HG02973 (cell line): ENCODE data around the gene ERAP2.
"Not testable (repeated sequence)": the region's sequence is repeated elsewhere in the genome, so short reads cannot be mapped to it uniquely, and the experiment has no call there.

ENCODE experiments used
- ATAC-seq: cut with Tn5 transposase; IDR thresholded peaks from one replicate; pipeline ENCODE4 v1.9.1; 2021; ENCODE audit warnings: moderate library complexity; ENCODE audit not compliant: unreplicated experiment

Gene ERAP2

DNA sequence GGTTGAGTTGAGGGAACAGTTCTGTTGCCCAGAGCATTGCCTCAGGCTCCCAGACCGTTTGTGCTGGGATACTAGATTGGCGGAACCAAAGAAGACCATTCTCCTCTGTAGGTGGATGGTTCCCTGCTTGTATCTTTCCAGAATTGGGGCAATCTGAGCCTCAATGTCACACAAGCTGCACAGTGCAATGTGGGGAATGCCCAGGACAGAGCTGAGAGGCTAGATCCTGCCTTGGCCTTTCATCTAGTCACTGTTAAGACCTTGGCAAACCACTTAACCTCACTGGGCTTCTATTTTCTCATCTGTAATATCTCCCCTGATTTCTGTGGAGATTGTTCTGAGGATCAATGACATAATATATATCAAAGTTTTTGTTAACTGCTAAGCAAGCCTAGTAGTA lies 16.9 kb upstream of the ERAP2 start:
- ATAC-seq = no peak

DNA sequence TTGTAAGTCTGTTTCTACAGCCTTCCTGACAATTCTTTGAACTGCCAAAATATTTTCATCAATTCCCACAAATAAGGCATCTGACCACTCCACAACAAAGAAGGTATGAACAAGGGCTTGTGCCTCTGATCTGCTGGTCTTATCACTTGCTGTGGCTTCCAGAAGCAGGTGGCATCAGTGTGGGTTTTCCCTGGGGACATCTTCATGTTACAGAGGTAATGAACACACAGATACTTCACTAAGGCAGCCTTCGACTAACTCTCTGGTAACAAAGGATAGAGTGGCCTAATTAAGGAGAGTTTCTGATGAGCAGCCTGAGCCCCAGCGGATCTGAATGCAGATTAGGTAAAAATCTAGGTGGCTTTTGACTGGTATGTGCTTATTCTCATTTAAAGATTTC lies 15.2 kb upstream of the ERAP2 start:
- ATAC-seq = no peak

DNA sequence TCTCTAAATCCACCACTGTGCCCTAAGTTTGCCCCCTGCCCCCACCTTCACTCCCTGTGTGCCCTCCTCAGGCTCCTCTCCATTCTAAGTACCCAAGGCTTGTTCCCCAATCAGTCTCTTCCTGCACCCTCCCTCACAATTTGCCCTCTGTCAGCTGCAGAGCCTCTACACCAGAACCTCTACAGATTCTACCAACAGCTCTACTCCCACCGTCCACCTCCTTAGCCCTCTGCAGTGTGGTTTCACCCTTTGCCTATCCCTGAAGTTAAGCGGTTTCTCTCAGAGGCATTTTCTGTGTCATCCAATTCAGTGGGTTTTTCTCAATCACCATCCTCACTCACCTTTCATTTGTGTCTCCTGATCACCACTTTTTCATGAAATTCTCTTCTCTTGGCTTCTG lies 13.2 kb upstream of the ERAP2 start:
- ATAC-seq = no peak

DNA sequence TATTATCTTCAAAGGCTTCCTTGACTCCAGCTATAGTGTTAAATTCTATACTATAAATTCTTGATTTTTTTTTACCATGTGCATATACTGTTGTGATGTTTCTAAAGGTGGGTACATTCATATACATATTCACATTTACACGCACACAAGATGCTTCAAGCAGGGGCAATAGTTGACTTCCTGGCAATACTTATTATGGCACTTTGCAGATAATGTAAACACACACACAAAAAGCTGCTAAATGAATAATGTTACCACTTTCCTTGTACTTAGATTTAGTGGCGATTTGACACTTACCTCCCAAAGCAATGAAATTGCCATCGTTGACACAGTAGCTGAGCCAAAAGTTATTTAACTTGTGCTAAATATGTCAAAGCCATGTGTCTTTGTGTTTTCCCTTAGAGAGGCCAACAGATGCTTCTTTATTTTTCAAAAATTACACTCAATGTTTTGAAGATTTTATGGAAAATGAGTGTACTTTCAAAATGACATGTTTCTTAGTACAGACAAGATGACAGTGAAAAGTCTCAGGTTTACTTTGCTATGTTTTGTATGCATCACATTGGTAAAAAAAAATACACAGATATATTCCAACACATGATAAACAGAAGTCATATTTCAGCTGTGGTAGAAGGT lies 12.2 kb upstream of the ERAP2 start:
- no peak for ATAC-seq

DNA sequence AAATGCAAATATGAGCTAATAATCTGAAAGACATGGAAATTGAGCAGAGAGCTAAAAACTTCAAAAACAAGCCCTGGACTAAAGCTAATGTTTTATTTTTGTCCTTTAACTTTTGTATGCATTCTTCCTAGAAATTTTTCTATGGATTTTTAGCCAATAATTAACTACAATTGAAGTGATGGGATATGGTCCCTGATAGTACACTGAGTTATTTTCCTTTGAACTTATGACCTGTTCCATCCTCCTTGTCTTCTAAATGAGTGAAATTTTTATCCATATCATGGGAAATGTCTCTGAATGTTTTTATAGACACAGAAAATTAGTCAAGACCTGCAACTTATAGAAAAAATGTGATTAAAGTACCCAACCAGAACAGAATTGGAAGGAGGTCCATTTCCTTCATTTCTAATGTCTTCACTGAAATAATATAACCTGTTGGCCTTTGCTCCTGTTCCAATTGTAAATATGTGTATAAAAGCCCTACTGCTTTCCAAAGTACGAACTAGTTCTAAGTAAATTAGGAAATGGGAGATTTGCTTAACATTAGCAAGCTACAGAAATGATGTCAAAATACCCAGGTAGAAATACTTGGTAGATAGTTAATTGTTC lies 11.3 kb upstream of the ERAP2 start:
- ATAC-seq = no peak

DNA sequence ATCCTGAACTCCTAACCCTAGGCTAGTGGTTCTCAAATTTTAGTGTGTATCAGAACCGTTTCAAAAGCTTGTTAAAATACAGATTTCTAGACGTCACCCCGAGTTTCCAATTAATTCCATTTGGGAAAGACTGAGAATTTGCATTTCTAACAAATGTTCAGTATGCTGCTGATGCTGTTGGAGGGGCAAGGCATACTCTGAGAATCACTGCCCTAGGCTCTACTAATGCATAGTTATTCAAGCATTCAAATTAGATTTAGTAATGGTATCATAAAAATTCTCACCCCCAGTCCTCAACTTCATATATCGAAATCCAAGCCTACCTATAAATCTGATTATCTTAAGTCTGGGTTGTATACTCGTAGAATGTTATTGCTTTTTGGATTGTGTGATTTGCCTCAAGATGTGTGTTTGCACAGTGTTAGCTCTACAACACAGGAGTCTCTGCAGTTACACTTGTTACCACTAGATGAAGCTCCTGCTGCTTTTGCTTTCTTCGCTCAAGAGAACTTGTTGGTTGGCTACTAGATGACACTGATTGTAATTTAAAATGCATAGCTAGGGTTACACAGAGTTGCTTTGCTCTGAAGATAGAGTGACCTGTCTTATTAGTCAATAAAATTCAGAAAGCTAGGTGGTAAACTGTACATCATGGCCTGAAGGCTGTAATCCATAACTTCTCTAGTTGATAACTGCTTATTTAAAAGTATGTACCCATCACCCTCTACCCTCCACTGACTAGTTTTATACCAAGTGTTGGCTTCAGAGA lies 7.5 kb upstream of the ERAP2 start:
- ATAC-seq = peak; percentile 74

DNA sequence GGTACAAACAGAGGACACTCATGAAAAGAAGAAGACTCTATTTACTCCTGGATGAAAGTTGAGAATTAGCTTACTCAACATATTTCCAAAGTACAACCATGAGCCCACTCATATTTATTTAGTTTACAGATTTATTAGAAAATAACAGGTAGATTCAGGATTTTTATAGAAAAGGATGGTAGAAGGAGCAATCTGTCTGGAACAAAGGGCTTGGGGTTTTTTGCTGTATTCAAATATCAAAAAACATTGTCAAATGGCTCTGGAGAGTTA lies 7.0 kb upstream of the ERAP2 start:
- no peak for ATAC-seq

DNA sequence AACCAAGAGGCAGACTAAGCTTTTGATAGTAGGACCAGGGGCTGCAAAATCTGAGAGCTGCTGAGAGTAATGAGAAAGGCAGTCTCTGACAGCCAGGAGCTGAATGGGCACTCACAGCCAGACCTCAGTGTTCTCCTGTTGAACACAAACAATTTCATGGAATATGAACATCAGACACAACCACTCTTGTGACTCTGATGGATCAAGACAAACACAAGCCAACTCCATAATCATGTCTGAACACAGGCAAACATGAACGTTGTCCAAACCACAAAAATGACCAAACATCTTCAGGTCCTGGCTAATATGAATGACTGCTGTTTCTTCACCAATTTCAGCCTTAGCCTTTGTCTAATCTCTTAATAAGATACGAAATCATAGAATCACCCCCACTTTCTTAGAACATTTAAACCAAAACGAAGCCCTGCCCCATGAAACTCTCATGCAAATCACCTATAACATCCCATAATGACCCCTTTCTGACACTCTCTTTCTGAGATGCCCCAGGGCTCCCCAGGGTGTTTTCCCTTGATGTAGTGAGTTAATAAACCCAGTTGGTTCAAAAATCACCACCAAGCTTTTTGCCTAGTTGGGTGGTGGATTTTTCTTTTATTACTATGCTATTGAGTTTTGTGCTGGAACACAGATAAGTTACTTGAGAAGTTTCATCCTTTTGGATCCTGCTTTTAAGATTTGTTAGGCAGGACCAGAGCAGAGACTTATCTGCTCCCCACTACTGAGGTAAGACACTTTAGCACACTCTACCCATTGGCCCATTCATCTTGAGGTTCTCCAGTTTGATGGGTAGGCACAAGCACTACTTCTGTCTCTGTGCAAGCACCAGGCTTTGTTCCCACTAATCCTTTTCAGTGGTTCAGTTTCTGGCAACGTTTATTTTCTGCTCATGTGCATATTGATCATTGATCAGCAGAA lies 5.9 kb upstream of the ERAP2 start:
- ATAC-seq = peak; percentile 81

DNA sequence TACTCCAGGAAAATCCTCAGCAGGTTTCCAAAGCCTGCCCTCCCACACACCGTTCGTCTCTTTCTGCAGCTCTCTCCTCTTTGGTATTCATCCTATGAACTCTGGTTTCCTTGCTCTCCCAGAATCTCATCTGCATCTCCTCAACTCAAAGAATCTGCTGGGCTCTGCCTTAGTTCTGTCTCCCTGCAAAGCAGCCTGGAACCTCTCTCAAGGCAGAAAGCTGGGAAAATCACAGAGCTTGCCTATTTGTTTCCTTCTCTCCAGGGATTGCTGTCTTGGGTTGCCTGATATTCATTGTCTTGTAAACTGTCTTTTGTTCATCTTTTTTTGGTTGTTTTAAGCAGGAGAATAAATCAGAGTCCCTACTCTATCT lies 5.3 kb upstream of the ERAP2 start:
- ATAC-seq = no peak

DNA sequence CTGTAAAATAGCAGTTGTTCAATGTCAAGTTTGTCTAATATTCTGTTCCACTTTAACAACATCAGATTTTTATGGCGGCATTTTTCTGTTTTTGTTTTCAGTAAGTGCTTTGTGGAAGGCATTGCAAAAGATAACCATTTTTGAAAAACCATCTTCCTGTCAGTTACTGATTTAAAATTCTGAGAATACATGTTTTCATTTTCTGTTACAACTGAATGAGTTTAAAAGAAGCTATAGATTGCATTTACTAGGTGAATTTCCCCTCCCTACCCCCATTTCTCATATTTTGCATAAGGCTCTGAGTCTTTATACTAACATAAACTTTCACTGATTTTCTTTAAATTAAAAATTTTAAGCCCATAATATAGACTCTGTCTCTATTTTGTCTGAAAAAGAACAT lies 4.6 kb upstream of the ERAP2 start:
- ATAC-seq = no peak

DNA sequence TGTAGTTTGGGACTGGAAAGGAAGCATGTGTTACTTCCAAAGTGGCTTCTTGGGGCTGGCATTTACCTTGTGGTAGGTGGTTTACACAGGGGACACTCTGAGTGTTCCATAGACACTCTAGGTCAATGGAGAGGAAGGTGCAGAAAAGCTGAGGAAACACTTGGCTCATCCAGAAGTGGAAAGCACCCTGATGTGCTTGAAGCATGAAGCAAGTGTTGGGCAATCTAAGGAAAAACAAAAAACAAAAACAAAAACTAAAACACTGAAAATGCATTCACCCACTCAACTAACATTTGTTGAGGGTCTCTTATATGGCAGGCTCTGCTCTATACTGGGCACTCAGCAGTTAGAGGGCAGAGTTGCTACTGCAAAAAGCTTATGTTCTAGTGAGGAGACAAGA lies 2.9 kb upstream of the ERAP2 start:
- no peak for ATAC-seq

DNA sequence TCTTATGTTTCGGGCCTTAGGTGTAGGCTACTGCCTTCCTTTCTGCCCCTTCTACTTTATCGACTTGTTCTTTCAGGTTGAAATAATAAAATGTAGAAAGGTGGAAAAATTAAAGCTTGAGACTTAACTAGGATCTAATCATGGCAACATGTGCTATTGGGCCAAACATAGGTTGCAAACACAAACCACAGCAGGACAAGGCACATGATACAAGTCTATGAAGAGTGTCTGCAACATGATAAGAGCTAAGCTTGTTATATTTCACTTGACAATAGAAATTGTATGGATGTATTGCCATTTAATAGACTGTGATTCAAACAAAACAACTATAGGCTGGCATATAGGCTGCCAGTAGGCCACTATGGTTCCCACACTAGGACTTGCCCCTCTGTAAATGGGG lies 1.7 kb upstream of the ERAP2 start:
- ATAC-seq = no peak

DNA sequence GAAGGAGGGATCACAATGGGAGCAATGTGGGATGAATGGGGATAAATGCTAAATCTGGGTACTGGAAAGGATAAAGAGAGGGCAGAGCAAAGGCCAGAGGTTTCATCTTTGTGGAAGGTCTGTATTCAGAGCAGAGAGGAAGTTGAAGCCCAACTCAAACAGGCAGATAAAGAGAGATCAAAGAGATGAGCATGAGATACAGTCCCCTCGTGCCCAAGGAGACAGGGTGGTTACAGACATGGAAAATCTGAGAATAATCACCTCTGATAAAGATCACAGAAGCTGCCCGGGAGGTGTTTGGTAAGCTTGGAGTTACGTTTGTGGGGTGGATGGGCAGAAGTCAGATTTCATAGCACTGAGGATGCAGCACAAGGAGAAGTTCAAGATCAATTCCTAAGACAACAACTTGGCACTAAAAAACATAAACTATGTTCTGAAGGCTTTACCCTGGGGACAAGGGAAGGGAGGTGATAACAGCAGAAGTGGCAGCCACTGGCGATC lies 459 bp upstream of the ERAP2 start:
- ATAC-seq = peak; percentile 4

DNA sequence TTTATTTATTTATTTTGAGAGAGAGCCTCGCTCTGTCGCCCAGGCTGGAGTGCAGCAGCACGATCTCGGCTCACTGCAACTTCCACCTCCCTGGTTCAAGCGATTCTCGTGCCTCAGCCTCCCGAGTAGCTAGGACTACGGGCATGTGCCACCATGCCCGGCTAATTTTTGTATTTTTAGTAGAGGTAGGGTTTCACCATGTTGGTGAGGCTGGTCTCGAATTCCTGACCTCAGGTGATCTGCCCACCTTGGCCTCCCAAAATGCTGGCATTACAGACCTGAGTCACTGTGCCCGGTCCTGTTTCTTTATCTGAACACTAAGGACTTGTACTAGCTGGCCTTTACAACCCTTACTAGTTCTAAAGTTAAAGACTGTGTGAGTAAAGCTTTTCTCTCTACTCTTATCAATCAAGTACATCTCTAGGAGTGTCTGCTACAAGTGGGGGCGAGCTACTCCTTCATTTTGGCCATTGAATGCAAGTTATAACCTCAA lies 723 bp downstream of the ERAP2 start:
- ATAC-seq = not testable (repeated sequence)

DNA sequence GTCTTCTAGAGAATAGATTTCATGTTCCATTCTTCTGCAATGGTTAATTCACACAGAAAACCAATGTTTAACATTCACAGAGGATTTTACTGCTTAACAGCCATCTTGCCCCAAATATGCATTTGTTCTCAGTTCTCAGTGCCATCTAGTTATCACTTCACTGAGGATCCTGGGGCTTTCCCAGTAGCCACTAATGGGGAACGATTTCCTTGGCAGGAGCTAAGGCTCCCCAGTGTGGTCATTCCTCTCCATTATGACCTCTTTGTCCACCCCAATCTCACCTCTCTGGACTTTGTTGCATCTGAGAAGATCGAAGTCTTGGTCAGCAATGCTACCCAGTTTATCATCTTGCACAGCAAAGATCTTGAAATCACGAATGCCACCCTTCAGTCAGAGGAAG lies 3.4 kb downstream of the ERAP2 start:
- no peak for ATAC-seq

DNA sequence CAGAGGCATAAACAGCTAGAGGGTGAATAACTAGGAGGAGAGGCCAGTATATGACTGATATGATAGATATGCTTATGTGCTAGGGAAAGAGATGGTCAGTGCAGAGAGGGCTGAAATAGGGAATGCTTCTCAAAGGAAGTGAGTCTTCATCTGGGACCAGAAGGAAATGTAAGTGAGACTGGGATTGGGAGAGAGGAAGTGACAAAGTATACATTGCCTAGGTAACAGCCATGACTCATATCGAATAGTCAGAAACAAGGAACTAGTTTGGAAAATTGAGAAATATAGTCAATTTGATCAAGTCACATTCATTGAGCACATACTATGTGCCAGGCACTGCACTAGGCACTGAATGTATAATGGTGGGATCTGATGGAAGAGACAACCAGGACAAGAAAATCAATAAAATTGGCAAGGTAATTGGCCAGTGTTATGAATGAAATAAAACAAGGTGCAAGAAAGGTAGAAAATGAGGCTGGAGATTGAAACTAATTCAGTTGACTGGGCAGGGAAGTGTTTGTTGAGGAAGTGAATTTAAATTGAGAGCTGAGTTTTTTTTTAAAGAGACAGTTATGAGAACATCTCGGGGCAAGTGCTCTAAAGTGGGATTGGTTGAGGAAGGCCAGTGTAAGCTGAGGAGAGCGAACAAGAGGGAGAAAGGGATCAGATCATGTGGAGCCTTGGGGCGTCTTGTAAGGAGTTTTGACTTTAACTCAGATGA lies 4.3 kb downstream of the ERAP2 start:
- no peak for ATAC-seq

DNA sequence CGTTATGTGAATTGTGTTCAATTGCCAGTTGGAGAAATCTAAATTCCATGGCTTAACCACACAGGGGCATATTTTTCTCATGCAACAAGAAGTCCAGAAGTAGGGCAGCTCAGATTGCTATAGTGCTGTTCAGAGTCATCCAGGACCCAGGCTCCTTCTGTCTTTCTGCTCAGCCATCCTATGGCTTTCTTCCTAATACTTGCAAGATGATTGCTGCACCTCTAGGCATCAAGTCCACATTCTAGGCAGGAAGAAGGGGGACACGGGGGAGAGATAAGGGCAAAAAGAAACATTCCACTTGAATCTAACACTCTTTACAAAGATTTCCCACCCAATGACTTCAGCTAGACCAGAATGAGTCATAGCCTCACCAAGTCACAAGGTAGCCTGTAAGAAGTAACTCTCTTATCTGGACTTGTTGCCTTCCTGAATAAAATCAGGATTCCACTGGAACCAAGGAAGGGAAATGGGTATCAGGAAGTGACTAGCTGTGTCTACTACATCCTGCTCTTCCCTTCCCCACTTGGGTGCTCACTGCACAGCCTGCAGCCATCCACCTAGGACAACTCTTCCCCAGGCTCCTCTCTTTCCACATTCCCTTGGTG lies 5.3 kb downstream of the ERAP2 start:
- no peak for ATAC-seq

DNA sequence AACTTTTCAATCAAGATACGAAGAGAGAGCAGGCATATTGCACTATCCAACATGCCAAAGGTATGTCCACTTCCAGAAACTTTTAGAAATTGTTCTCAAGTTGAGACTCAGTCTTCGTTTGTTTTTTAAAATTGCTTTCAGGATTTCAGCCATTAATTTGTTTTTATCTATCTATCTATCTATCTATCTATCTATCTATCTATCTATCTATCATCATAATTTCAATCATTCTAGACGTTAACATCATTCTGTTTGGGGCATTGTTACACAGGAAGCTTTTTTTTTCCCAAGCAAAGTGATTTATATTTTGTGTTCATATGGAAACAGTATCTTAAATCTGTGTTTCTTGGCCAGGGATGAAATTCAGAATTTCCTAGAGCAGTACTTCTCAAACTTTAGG lies 7.6 kb downstream of the ERAP2 start:
- no peak for ATAC-seq

DNA sequence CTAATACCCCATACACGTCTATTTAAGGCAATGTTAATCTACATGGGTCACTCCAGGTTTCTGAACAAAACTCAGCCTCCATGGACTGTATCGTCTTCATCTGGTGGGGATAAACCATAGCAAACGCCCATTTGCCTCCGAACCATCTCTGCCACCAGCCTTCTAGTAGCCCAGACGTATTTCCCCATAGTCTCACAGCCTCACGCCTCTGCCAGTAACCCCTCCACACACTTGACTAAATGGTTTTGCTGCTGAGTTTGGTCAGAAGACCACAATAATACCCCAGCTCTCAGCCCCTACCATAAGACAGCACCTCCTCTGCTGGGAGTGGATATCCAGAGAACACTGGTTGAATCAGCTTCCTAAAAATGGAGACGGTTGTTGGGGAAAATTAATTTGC lies 8.7 kb downstream of the ERAP2 start:
- no peak for ATAC-seq
